NCI-H524 (cell line): ENCODE data around the gene ZDHHC5.
"Not testable (repeated sequence)": the region's sequence is repeated elsewhere in the genome, so short reads cannot be mapped to it uniquely, and the experiment has no call there.

Experiments used
- DNase-seq, 2 experiments: peaks; one replicate each; lab custom pipeline; 2025; lab: John Stamatoyannopoulos, UW

ZDHHC5 gene

DNA sequence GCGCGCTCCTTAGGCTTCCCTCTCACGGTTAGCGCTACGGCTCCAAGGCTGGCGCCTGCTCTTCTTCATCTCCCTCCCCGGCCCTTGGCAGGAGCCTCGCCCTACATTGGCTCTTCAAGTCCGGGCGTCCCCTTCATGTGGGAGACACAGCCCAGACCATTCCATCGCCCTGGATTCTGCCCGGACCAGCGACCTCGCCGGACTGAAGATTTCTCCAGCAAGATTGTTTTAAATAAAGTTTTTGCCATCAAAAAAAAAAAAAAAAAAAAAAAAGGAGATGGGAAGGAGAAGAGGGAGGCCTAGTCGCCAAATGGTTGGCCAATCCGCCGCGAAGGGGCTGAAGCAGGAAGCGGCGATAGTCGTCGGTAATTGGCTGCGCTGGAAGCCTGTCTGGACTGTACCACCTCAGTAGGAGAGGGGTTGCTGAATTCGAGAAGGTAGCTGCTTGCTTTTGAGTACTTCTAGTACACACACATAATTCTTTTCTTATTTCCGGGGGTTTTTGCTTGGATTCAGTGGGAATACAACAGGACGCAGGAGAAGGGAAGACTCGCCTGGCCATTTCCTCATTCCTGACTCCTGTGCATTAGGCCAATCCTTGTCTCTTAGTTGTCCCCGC lies 688 bp upstream of the ZDHHC5 start:
- DNase-seq = peak; percentile 91 to 96

DNA sequence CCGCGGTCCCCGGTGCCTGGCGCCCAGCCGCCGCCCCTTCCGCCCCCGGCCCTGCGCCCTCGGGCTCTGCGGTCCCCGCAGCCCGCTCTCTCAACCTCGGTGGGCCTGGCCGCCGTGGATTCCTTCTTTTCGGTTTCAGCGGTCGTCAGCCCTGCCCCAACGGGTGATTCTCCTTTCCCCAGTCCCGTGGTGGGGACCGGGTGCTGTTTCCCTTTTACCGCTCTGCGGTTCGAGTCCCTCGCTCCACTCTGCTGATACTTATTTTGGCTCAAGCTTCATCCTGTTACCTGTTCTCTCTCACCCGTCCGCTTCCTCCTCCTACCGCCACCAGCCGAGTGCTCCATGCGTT lies 494 bp downstream of the ZDHHC5 start:
- peak in 1 of 2 experiments; percentile 36 for DNase-seq

DNA sequence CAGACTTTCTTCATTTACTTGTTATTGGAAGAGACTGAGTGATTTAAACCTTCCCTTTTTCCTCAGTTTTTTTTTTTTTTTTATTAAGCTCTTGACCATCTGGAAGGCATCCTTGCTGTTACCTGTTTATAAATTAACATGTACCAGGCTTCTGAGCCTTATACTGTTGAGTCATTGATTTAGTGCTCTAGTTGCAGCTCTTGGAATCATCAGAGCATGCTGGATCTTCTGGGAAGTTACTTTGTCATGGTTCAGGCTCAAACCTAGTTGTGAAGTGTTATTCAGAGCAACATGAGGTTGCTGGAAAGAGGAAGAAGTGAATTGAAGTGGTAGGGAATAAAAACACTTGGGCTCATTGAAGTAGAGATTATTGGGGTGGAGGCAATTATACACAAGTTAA lies 6.3 kb downstream of the ZDHHC5 start:
- DNase-seq = no peak

- DNase-seq = no peak
Observed at GRCh38 chr11:57675176-57675941, 7.4 kb downstream of the ZDHHC5 start.

GRCh38 chr11:57679396-57679795 lies 11.5 kb downstream of the ZDHHC5 start:
- no peak for DNase-seq

GRCh38 chr11:57680552-57680874 lies 12.6 kb downstream of the ZDHHC5 start:
- no peak for DNase-seq

DNA sequence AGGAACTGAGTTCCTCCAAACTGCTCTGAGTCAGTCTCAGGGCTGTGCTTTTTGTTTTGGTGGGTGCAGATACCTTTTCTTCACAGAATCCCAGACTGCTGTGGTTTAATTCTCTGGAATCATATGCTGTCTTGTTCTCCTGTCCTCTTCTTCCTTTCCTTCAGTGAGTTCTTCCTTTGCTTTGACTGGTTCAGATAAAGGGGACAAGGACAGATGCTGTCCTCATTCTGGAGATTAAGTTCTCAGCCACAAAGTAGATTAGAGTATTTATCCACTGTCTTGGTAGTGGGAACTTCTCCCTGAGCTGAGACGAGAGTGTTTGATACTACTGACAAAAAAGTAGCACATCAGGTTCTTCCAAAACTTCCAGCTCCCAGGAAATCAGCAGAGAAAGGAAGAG lies 13.3 kb downstream of the ZDHHC5 start:
- peak in 1 of 2 experiments; percentile 28 for DNase-seq

DNA sequence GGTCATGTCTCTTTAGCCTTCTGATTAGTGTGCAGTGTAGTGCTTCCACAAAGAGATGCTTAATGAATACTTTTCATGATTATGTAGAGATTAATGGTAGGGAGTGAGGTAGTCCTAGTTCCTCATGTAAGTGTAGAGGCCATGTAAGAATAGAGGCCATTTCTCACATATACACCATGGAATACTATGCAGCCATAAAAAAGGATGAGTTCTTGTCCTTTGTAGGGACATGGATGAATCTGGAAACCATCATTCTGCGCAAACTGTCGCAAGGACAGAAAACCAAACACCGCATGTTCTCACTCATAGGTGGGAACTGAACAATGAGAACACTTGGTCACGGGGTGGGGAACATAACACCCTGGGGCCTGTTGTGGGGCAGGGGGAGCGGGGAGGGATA lies 22.6 kb downstream of the ZDHHC5 start:
- DNase-seq = not testable (repeated sequence)

DNA sequence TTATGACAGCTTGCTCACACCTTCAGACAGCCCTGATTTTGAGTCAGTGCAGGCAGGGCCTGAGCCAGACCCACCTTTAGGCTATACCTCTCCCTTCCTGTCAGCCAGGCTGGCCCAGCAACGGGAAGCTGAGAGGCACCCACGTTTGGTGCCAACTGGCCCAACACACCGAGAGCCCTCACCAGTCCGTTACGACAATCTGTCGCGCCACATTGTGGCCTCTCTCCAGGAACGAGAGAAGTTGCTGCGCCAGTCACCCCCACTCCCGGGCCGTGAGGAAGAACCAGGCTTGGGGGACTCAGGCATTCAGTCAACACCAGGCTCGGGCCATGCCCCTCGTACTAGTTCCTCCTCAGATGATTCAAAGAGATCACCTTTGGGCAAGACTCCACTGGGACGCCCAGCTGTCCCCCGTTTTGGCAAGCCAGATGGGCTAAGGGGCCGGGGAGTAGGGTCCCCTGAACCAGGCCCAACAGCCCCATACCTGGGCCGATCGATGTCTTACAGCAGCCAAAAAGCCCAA lies 31.0 kb downstream of the ZDHHC5 start:
- no peak for DNase-seq

DNA sequence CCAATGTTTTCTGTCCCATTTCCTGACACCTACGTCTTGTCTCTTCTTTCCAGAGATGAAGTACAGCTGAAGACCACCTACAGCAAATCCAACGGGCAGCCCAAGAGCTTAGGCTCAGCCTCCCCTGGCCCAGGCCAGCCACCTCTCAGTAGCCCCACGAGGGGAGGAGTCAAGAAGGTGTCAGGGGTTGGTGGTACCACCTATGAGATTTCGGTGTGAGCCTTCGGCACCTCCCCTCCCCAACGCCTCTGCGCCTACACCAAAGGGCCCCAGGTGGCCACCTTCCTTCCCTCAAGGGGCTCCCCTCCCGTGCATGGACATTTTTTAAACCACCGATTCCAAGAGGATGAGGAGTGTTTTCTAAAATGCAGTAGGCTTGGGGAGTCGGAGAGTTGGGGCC lies 31.9 kb downstream of the ZDHHC5 start:
- no peak for DNase-seq

GRCh38 chr11:57700425-57700824 lies 32.5 kb downstream of the ZDHHC5 start:
- no peak for DNase-seq

- DNase-seq = no peak
Observed at GRCh38 chr11:57703341-57703740, 35.4 kb downstream of the ZDHHC5 start.

GRCh38 chr11:57704932-57705331 lies 37.0 kb downstream of the ZDHHC5 start:
- DNase-seq = no peak

- DNase-seq = not testable (repeated sequence)
Observed at GRCh38 chr11:57705432-57705831, 37.5 kb downstream of the ZDHHC5 start.

GRCh38 chr11:57709802-57710367 lies 42.0 kb downstream of the ZDHHC5 start:
- no peak for DNase-seq

GRCh38 chr11:57711414-57712255 lies 43.7 kb downstream of the ZDHHC5 start, which contains the start of gene MED19:
TSS of gene MED19 (minus strand) at chr11:57712215. CDS start at chr11:57712179, 36 bp downstream.
- peak; percentile 65 to 80 for DNase-seq

- peak; percentile 94 to 99 for DNase-seq
Observed at GRCh38 chr11:57712256-57713150, 44.6 kb downstream of the ZDHHC5 start, which contains the start of gene TMX2. TSS of gene TMX2 (plus strand) at chr11:57712593. CDS start at chr11:57712619, 26 bp downstream.

GRCh38 chr11:57713835-57714234 lies 45.9 kb downstream of the ZDHHC5 start:
- no peak for DNase-seq

DNA sequence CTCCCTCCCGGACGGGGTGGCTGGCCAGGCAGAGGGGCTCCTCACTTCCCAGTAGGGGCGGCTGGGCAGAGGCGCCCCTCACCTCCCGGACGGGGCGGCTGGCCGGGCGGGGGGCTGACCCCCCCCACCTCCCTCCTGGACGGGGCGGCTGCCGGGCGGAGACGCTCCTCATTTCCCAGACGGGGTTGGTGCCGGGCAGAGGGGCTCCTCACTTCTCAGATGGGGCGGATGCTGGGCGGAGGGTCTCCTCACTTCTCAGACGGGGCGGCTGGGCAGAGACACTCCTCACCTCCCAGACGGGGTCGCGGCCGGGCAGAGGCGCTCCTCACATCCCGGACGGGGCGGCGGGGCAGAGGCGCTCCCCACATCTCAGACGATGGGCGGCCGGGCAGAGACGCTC lies 48.8 kb downstream of the ZDHHC5 start:
- not testable (repeated sequence) for DNase-seq

DNA sequence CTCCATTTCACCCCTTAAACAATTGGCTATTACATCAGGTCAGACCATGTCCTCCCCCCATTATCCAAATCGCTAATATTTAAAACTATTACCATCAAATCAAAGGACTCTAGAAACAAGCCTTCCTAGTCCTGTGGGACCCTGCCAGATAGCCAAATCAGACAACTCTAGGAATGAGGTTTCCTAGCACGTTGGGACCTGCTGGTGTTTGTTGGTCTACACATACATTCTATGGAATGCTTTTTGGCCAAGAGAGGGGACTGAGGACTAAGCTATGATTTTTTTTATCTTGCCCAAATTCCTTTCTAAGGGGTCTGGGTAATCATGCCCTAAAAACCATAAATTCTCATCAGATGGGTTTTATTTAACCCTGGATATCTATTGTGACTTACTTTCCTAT lies 59.3 kb downstream of the ZDHHC5 start:
- no peak for DNase-seq

GRCh38 chr11:57728829-57729228 lies 60.9 kb downstream of the ZDHHC5 start:
- DNase-seq = no peak
